HEK293 (cell line): ENCODE results near the gene TMEM143.

Experiments used
- CTCF ChIP-seq: fragments of 450-650 bp; formaldehyde crosslinking; IDR thresholded peaks from 2 replicates; pipeline ENCODE4 v1.5.1; 2016; ENCODE audit warnings: missing biosample characterization, missing genetic modification characterization
- OVOL3 ChIP-seq: fragments of 450-650 bp; formaldehyde crosslinking; IDR thresholded peaks from 2 replicates; pipeline ENCODE4 v1.5.1; 2016; ENCODE audit warnings: missing biosample characterization, missing genetic modification characterization
- SP2 ChIP-seq: fragments of 450-650 bp; formaldehyde crosslinking; IDR thresholded peaks from 2 replicates; pipeline ENCODE4 v1.5.1; 2016; ENCODE audit warnings: missing biosample characterization, missing genetic modification characterization
- ZBTB44 ChIP-seq: fragments of 450-650 bp; IDR thresholded peaks from 2 replicates; pipeline ENCODE4 v1.5.1; 2018; ENCODE audit warnings: missing biosample characterization, mild to moderate bottlenecking, missing genetic modification characterization
- ZBTB49 ChIP-seq: fragments of 450-650 bp; formaldehyde crosslinking; IDR thresholded peaks from 2 replicates; pipeline ENCODE4 v1.5.1; 2016; ENCODE audit warnings: missing biosample characterization, missing genetic modification characterization, low read depth
- ZNF274 ChIP-seq, 2 experiments: fragments of 200-500 bp in 1 of 2; fragments of 450-650 bp in 1 of 2; sonication (Bioruptor generic) in 1 of 2; formaldehyde crosslinking in 1 of 2; IDR thresholded peaks; 2 replicates each; pipeline versions ENCODE4 v1.5.1 to v1.6.1; 2014 to 2016; ENCODE audit warnings: borderline replicate concordance in 1 of 2, inconsistent platforms in 1 of 2, low read length in 1 of 2, missing biosample characterization in 1 of 2, missing genetic modification characterization in 1 of 2
- ZNF362 ChIP-seq: fragments of 450-650 bp; formaldehyde crosslinking; IDR thresholded peaks from 2 replicates; pipeline ENCODE4 v1.5.1; 2016; ENCODE audit warnings: missing biosample characterization, missing genetic modification characterization
- ZNF48 ChIP-seq: fragments of 450-650 bp; formaldehyde crosslinking; IDR thresholded peaks from 2 replicates; pipeline ENCODE4 v1.5.1; 2016; ENCODE audit warnings: missing biosample characterization, missing genetic modification characterization
- ZNF660 ChIP-seq: fragments of 450-650 bp; IDR thresholded peaks from 2 replicates; pipeline ENCODE4 v1.5.1; 2018; ENCODE audit warnings: missing biosample characterization, mild to moderate bottlenecking, missing genetic modification characterization
- ZNF701 ChIP-seq: fragments of 450-650 bp; formaldehyde crosslinking; IDR thresholded peaks from 2 replicates; pipeline ENCODE4 v1.5.1; 2016; ENCODE audit warnings: missing biosample characterization, missing genetic modification characterization
- ZXDB ChIP-seq: fragments of 450-650 bp; formaldehyde crosslinking; IDR thresholded peaks from 2 replicates; pipeline ENCODE4 v1.5.1; 2016; ENCODE audit warnings: missing biosample characterization, missing genetic modification characterization

- no peak for TF ChIP-seq OVOL3
- no peak for TF ChIP-seq ZNF48
- TF ChIP-seq ZBTB49 (tag by site-specific recombination): no peak
- TF ChIP-seq ZXDB (tag by site-specific recombination): no peak
- TF ChIP-seq CTCF (tag by site-specific recombination): no peak
- no peak for TF ChIP-seq ZNF701 (tag by site-specific recombination)
- TF ChIP-seq ZNF660 (tag by site-specific recombination): no peak
- TF ChIP-seq ZNF274 (IDR thresholded peaks at IDR 0.05; ENCODE audit: low read length): no peak
- TF ChIP-seq ZNF274 (tag by site-specific recombination; IDR thresholded peaks at IDR 0.05; ENCODE audit: borderline replicate concordance): no peak
- TF ChIP-seq SP2 (tag by site-specific recombination): no peak
- TF ChIP-seq ZBTB44 (tag by site-specific recombination): no peak
- TF ChIP-seq ZNF362 (tag by site-specific recombination): no peak
Observed at GRCh38 chr19:48290401-48290770, 73.4 kb downstream of the TMEM143 start.
